B cell (primary cell): Measurements from ENCODE around the gene TMC1.

ENCODE experiments used
- EZH2 ChIP-seq: IDR thresholded peaks from 2 replicates; pipeline ENCODE4 v1.6.1; 2012; ENCODE audit warnings: borderline replicate concordance, low read depth, mild to moderate bottlenecking, moderate library complexity, low read length; ENCODE audit not compliant: insufficient read depth, poor library complexity, severe bottlenecking
- TF ChIP-seq, protein P1 (sequence below): fragments of 200-600 bp; IDR thresholded peaks from one replicate; pipeline ENCODE4 v1.8.0; 2022; ENCODE audit warnings: antibody characterized with exemption, mild to moderate bottlenecking

DNA sequence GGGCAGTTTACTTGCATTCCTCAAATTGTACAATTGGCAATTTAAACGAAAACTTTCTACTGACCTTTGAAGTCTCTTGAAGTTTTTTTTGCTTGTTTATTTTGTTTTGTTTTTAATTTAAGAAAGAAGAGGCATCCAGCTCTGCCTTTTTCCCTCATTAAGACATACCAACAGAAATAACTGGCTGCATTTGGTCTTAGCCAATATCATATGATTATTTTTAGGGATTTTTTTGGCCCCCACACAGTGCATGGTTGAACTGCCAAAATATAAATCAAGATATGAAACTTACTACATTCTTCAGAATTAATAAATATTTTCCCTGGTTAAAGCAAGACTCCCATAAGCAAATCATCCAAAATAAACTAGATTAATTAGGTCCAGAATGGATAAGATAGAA, 352.0 kb downstream of the TMC1 start:
- TF ChIP-seq, protein P1, sequence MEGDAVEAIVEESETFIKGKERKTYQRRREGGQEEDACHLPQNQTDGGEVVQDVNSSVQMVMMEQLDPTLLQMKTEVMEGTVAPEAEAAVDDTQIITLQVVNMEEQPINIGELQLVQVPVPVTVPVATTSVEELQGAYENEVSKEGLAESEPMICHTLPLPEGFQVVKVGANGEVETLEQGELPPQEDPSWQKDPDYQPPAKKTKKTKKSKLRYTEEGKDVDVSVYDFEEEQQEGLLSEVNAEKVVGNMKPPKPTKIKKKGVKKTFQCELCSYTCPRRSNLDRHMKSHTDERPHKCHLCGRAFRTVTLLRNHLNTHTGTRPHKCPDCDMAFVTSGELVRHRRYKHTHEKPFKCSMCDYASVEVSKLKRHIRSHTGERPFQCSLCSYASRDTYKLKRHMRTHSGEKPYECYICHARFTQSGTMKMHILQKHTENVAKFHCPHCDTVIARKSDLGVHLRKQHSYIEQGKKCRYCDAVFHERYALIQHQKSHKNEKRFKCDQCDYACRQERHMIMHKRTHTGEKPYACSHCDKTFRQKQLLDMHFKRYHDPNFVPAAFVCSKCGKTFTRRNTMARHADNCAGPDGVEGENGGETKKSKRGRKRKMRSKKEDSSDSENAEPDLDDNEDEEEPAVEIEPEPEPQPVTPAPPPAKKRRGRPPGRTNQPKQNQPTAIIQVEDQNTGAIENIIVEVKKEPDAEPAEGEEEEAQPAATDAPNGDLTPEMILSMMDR: no peak
- TF ChIP-seq EZH2: no peak
